CD4-positive, alpha-beta T cell (primary cell): ENCODE data around the gene NPR2. TPM values are rescaled to one million over a fixed set of nuclear protein-coding genes. Genes with fewer than 3 reads are reported as not detected.

ENCODE experiments used
- ATAC-seq: fragments of 200-7000 bp; cut with Tn5 transposase; one replicate; pipeline ENCODE4 v1.10.0; 2022; ENCODE audit warnings: mild to moderate bottlenecking; ENCODE audit not compliant: poor library complexity
- CTCF ChIA-PET: fragments of 350-600 bp; sonication (Branson Sonifier 250); formaldehyde crosslinking; loops from one replicate; lab custom pipeline; 2021; ENCODE audit warnings: antibody characterized with exemption, inconsistent platforms; lab: Charles Lee
- POLR2A ChIA-PET: fragments of 350-600 bp; sonication (Branson Sonifier 250); formaldehyde crosslinking; loops from one replicate; lab custom pipeline; 2021; ENCODE audit warnings: antibody characterized with exemption, inconsistent platforms; lab: Charles Lee
- DNase-seq, 14 experiments: peaks; one replicate each; pipeline ENCODE4 v3.0.0-alpha.2; 2013 to 2020; ENCODE audit warnings: mixed read lengths in 2 of 14
- H3K27ac ChIP-seq, 2 donors: one replicate each; pipeline versions ENCODE4 v1.5.1 to v1.7.0; 2013; ENCODE audit warnings: low read length in 2 of 2, low read depth in 1 of 2, mild to moderate bottlenecking in 1 of 2
- H3K27me3 ChIP-seq, 2 experiments: 1 replicate in 1 of 2; 2 replicates in 1 of 2; pipeline versions ENCODE4 v1.6.1 to v1.7.0; 2013; ENCODE audit warnings: low read length in 2 of 2, control low read depth in 1 of 2, mild to moderate bottlenecking in 1 of 2, moderate library complexity in 1 of 2; ENCODE audit not compliant: insufficient read depth in 2 of 2, control insufficient read depth in 1 of 2
- H3K36me3 ChIP-seq: one replicate; pipeline ENCODE4 v1.6.1; 2013; ENCODE audit warnings: low read length, control low read depth; ENCODE audit not compliant: insufficient read depth
- H3K4me1 ChIP-seq: one replicate; pipeline ENCODE4 v1.6.1; 2013; ENCODE audit warnings: low read length, control low read depth; ENCODE audit not compliant: insufficient read depth
- H3K4me3 ChIP-seq: one replicate; pipeline ENCODE4 v1.5.1; 2013; ENCODE audit warnings: mild to moderate bottlenecking, low read length, moderate library complexity
- H3K9me3 ChIP-seq, 2 experiments: 1 replicate in 1 of 2; 2 replicates in 1 of 2; pipeline versions ENCODE4 v1.6.1 to v1.7.0; 2013; ENCODE audit warnings: low read length in 2 of 2, mild to moderate bottlenecking in 2 of 2, control low read depth in 1 of 2, moderate library complexity in 1 of 2; ENCODE audit not compliant: control insufficient read depth in 1 of 2, insufficient read depth in 1 of 2
- H3K27ac Mint-ChIP-seq: one replicate; pipeline ENCODE4 v1.8.0; 2020; ENCODE audit warnings: mixed read lengths
- H3K27me3 Mint-ChIP-seq: one replicate; pipeline ENCODE4 v1.8.0; 2021; ENCODE audit warnings: mixed read lengths
- H3K36me3 Mint-ChIP-seq: one replicate; pipeline ENCODE4 v1.8.0; 2021; ENCODE audit warnings: low read depth, mixed read lengths
- H3K4me1 Mint-ChIP-seq: one replicate; pipeline ENCODE4 v1.8.0; 2021; ENCODE audit warnings: low read depth, mixed read lengths
- H3K4me3 Mint-ChIP-seq: one replicate; pipeline ENCODE4 v1.8.0; 2020; ENCODE audit warnings: mild to moderate bottlenecking, mixed read lengths
- H3K9me3 Mint-ChIP-seq: one replicate; pipeline ENCODE4 v1.8.0; 2020; ENCODE audit warnings: mixed read lengths
- intact Hi-C, 2 experiments: fragments of 100-400 bp; cut with DNase I in 1 of 2; cut with micrococcal nuclease in 1 of 2; formaldehyde crosslinking; loops; one replicate each; pipeline versions ENCODE4 v1.15.1 to v1.9.0; 2023 to 2025; cut with DNase I, micrococcal nuclease
- total RNA-seq, 174 experiments: library from RNA in 2 of 174; stranded (reverse) in 2 of 174; gene quantifications; one replicate each; pipeline ENCODE4 v1.2.3 and lab custom pipeline; 2021 to 2026
- TF ChIP-seq, protein P1 (sequence below): fragments of 200-600 bp; IDR thresholded peaks from one replicate; pipeline ENCODE4 v1.8.0; 2022; ENCODE audit warnings: antibody characterized with exemption, mild to moderate bottlenecking

The NPR2 gene
- total RNA-seq, 2 experiments from 2014 or later: 1.2 to 4.2 TPM

DNA sequence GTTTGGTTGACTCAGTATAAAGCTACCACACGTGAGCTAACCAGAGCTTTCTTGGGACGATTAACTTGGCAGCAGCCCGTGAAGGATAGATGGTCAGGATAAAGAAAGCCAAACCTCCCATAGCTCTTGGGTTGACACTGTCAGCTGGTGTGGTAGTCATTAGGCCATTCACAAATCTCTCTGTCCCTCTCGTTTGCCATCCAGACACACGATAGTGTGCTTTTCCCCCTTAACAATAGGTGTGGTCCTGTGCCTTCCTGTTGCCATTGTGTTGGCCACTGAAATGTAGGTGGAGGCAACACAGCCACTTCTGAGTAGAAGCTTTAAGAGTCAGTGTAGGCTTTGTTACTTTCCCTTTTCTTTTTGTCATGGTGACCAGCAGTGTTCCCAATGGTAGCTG lies 67.1 kb downstream of the NPR2 start:
- POLR2A ChIA-PET: no interaction called here

More for the DNA sequence above, 67.1 kb downstream of the NPR2 start:
- TF ChIP-seq, protein P1, sequence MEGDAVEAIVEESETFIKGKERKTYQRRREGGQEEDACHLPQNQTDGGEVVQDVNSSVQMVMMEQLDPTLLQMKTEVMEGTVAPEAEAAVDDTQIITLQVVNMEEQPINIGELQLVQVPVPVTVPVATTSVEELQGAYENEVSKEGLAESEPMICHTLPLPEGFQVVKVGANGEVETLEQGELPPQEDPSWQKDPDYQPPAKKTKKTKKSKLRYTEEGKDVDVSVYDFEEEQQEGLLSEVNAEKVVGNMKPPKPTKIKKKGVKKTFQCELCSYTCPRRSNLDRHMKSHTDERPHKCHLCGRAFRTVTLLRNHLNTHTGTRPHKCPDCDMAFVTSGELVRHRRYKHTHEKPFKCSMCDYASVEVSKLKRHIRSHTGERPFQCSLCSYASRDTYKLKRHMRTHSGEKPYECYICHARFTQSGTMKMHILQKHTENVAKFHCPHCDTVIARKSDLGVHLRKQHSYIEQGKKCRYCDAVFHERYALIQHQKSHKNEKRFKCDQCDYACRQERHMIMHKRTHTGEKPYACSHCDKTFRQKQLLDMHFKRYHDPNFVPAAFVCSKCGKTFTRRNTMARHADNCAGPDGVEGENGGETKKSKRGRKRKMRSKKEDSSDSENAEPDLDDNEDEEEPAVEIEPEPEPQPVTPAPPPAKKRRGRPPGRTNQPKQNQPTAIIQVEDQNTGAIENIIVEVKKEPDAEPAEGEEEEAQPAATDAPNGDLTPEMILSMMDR: no peak
- Mint-ChIP-seq H3K36me3 (no peaks in the 10 kb centered on the region), H3K27me3 (peaks cover 17% of the 10 kb centered on the region), H3K4me1 (no peaks in the 10 kb centered on the region), H3K9me3 (no peaks in the 10 kb centered on the region), H3K4me3 (no peak overlapping the region), H3K27ac (no peak overlapping the region)
- ATAC-seq: no peak
- H3K27ac ChIP-seq: no peak overlapping the region
- H3K4me3 ChIP-seq: no peak overlapping the region
- H3K9me3 ChIP-seq: no peaks in the 10 kb centered on the region
- H3K4me1 ChIP-seq: no peaks in the 10 kb centered on the region
- no peaks in the 10 kb centered on the region for H3K36me3 ChIP-seq
- no peaks in the 10 kb centered on the region for H3K27me3 ChIP-seq
- no peak for DNase-seq
- CTCF ChIA-PET: no interaction called here
- intact Hi-C loops: no loop called here

Other genes starting within 250 kb of the NPR2 start
- gene TESK1, start 186.3 kb upstream of the NPR2 start, total RNA-seq: 10 to 100 TPM; 18.5 to 18.6 TPM
- gene CD72, start 173.2 kb upstream of the NPR2 start, total RNA-seq: 1 to 10 TPM; 2.3 to 3.6 TPM
- 10 to 100 TPM; 18.4 to 19.2 TPM for gene SIT1, start 140.7 kb upstream of the NPR2 start, total RNA-seq
- gene RMRP, start 133.6 kb upstream of the NPR2 start, total RNA-seq: over 10,000 TPM; 14,857 to 24,615 TPM
- 10 to 100 TPM; 10.2 TPM for gene CCDC107, start 133.3 kb upstream of the NPR2 start, total RNA-seq
- gene ARHGEF39, start 126.4 kb upstream of the NPR2 start, total RNA-seq: under 1 TPM; 0.08 to 0.17 TPM
- not detected for gene CA9, start 117.7 kb upstream of the NPR2 start, total RNA-seq
- gene TPM2, start 101.7 kb upstream of the NPR2 start, total RNA-seq: 10 to 100 TPM; 63.1 to 63.5 TPM
- 100 to 1,000 TPM; 149 to 151 TPM for gene TLN1, start 59.4 kb upstream of the NPR2 start, total RNA-seq
- gene CREB3, start 58.9 kb upstream of the NPR2 start, total RNA-seq: 10 to 100 TPM; 13.7 to 15.4 TPM
- gene GBA2, start 42.4 kb upstream of the NPR2 start, total RNA-seq: 10 to 100 TPM; 17.3 to 18.6 TPM
- gene RGP1, start 42.3 kb upstream of the NPR2 start, total RNA-seq: 10 to 100 TPM; 12.6 to 13.1 TPM
- not detected for gene MSMP, start 37.3 kb upstream of the NPR2 start, total RNA-seq
- 1 to 10 TPM in 1 of 2 experiments, under 1 TPM in 1; 0.81 to 1.3 TPM for gene SPAG8, start 20.7 kb downstream of the NPR2 start, total RNA-seq
- gene HINT2, start 23.5 kb downstream of the NPR2 start, total RNA-seq: 10 to 100 TPM; 10.9 to 12.6 TPM
- not detected for gene FAM221B, start 37.1 kb downstream of the NPR2 start, total RNA-seq
- 1 to 10 TPM; 8.9 to 9.6 TPM for gene TMEM8B, start 37.6 kb downstream of the NPR2 start, total RNA-seq
- not detected for gene OR13J1, start 78.8 kb downstream of the NPR2 start, total RNA-seq
- not detected for gene HRCT1, start 114.6 kb downstream of the NPR2 start, total RNA-seq
- gene SPAAR, start 117.9 kb downstream of the NPR2 start, total RNA-seq: not detected
- not detected for gene OR2S2, start 166.6 kb downstream of the NPR2 start, total RNA-seq
- gene RECK, start 245.3 kb downstream of the NPR2 start, total RNA-seq: 1 to 10 TPM; 9.3 to 9.8 TPM